ENCODE measurements around the gene CCDC14. TPM values are rescaled to one million over a fixed set of nuclear protein-coding genes. Genes with fewer than 3 reads are reported as not detected.

CCDC14 gene
- total and polyA plus RNA-seq, 11 donors: 4.5 to 12.7 (median 7.2) TPM

DNA sequence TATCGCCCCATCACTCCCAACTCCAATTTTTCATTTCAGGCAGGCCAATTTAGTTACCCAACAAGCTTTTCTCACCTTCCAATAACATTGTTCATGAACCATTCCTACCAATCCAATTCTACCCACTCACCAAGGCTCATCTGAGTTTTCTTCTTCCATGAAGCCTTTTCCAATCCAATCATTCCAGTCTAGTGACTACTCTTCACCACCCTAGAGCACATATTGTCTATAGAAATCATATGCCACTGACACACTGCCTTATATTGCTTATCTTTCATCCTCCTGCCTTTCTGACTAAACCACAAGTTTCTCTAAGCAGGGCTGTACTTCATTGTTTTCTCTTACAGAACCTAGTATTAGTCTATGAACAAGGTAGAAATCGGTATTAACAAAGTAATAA lies 11.4 kb downstream of the CCDC14 start:
- Histone ChIP-seq H3K4me1 (no peaks in the 10 kb centered on the region), H3K27ac (no peak overlapping the region), H3K36me3 (peaks cover 0 to 84% (median 53%) of the 10 kb centered on the region in 9 donors), H3K9me3 (no peaks in the 10 kb centered on the region), H3K4me3 (no peak overlapping the region), H3K27me3 (no peaks in the 10 kb centered on the region)
- TF ChIP-seq, protein P1, sequence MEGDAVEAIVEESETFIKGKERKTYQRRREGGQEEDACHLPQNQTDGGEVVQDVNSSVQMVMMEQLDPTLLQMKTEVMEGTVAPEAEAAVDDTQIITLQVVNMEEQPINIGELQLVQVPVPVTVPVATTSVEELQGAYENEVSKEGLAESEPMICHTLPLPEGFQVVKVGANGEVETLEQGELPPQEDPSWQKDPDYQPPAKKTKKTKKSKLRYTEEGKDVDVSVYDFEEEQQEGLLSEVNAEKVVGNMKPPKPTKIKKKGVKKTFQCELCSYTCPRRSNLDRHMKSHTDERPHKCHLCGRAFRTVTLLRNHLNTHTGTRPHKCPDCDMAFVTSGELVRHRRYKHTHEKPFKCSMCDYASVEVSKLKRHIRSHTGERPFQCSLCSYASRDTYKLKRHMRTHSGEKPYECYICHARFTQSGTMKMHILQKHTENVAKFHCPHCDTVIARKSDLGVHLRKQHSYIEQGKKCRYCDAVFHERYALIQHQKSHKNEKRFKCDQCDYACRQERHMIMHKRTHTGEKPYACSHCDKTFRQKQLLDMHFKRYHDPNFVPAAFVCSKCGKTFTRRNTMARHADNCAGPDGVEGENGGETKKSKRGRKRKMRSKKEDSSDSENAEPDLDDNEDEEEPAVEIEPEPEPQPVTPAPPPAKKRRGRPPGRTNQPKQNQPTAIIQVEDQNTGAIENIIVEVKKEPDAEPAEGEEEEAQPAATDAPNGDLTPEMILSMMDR (IDR thresholded peaks at IDR 0.05): no peak
- TF ChIP-seq POLR2A (IDR thresholded peaks at IDR 0.05): no peak
- WGBS, 4 donors: 96 to 99% (median 97%) methylated on average over 2 of the region's 2 CpGs
- intact Hi-C loops (cut with DNase I): no loop called here
- DNase-seq (no peak), ATAC-seq (no peak)

GRCh38 chr3:123948449-123948848 lies 12.6 kb downstream of the CCDC14 start:
- Histone ChIP-seq H3K4me1 (no peaks in the 10 kb centered on the region), H3K36me3 (peaks cover 0 to 85% (median 56%) of the 10 kb centered on the region in 9 donors), H3K27me3 (no peaks in the 10 kb centered on the region), H3K27ac (no peak overlapping the region), H3K9me3 (no peaks in the 10 kb centered on the region), H3K4me3 (no peak overlapping the region)
- 95 to 97% (median 97%) methylated on average over 9 of the region's 9 CpGs for WGBS, 4 donors
- DNase-seq (no peak), ATAC-seq (no peak)
- intact Hi-C loops (cut with DNase I): no loop called here
- no peak for TF ChIP-seq POLR2A (IDR thresholded peaks at IDR 0.05)
- TF ChIP-seq, protein P1 (IDR thresholded peaks at IDR 0.05): no peak

GRCh38 chr3:123947482-123947881 lies 13.5 kb downstream of the CCDC14 start:
- peaks cover 0 to 84% (median 52%) of the 10 kb centered on the region in 9 donors for H3K36me3 ChIP-seq
- H3K4me3 ChIP-seq: no peak overlapping the region
- ATAC-seq (no peak), DNase-seq (no peak)
- H3K27me3 ChIP-seq: no peaks in the 10 kb centered on the region
- H3K9me3 ChIP-seq: no peaks in the 10 kb centered on the region
- H3K27ac ChIP-seq: no peak overlapping the region
- no peak for TF ChIP-seq POLR2A (IDR thresholded peaks at IDR 0.05)
- TF ChIP-seq, protein P1 (IDR thresholded peaks at IDR 0.05): no peak
- intact Hi-C loops (cut with DNase I): no loop called here
- no peaks in the 10 kb centered on the region for H3K4me1 ChIP-seq

DNA sequence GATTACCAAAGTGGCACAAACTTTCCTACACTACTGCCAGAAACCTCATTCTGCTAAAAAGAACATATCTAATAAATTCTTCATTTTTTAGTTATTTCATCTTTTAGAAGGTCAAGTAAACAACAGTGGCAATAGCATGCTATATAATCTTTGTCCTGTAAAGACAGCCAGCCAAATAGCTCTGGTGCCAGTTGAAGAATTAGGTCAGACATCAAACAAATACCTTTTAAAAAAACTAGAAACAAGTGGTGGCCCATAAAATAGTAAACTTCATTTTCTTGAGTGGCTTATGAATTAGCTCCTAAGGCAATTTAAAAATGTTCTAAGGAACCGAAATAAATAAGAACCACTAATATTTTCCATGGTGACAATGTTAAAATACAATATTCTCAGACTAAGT lies 19.5 kb downstream of the CCDC14 start:
- intact Hi-C loops (cut with DNase I): no loop called here
- ATAC-seq (no peak), DNase-seq (no peak)
- Histone ChIP-seq H3K27ac (no peak overlapping the region), H3K27me3 (no peaks in the 10 kb centered on the region), H3K4me1 (no peaks in the 10 kb centered on the region), H3K4me3 (no peak overlapping the region), H3K36me3 (peaks cover 0 to 52% (median 27%) of the 10 kb centered on the region in 9 donors), H3K9me3 (no peaks in the 10 kb centered on the region)
- TF ChIP-seq POLR2A (IDR thresholded peaks at IDR 0.05): no peak
- TF ChIP-seq, protein P1 (IDR thresholded peaks at IDR 0.05): no peak
- 93 to 97% (median 94%) methylated on average over 1 of the region's 1 CpG for WGBS, 4 donors

Measured in heart left ventricle (tissue), 16 donors.